AG09319 (cell line): ENCODE results near the gene TMEM184C.

Experiments used
- DNase-seq: peaks from one replicate; pipeline ENCODE4 v3.0.0-alpha.2; 2010; ENCODE audit warnings: low read depth; ENCODE audit errors: extremely low read depth
- TF ChIP-seq, protein P1 (sequence below): IDR thresholded peaks from 2 replicates; pipeline ENCODE4 v1.5.1; 2011; ENCODE audit warnings: low read depth, mild to moderate bottlenecking, inconsistent platforms, low read length, moderate library complexity

The TMEM184C gene

DNA sequence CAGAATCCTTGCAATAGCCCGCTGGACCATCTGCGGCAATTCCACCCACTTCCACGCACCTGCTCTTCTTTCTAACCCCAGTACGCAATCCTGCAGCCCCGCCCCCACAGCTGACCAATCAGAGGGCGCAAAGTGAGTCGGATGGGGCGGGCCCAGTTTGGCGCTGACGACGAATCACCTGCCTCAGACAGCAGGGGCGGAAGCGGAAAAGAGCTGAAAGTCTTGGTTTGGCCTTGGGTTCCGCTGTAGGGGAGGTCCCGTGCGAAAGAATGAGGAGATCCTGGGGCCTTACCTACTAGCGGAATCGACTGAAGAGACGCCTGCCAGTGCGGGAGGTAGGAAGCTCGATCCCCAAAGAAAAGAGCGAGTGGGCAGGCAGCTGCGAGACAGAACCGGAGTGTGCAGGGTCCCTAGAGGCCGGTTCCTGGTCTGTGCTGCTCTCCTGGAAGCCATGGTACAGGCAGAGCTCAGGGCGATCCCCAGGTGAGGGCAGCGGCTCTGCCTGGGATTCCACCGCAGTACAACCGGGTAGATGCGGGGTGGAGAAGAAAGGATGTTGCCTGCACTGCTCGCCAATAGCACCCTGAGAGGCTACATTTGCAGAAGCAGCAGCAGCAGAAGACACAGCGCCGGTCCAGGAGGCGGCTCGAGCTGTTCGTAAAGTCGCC is at the start of gene TMEM184C:
TSS of gene TMEM184C (plus strand) at position 225 of the 668 bp plus-strand sequence. CDS start 560 bp downstream, outside the sequence.
- peak; percentile 74 for DNase-seq
- TF ChIP-seq, protein P1, sequence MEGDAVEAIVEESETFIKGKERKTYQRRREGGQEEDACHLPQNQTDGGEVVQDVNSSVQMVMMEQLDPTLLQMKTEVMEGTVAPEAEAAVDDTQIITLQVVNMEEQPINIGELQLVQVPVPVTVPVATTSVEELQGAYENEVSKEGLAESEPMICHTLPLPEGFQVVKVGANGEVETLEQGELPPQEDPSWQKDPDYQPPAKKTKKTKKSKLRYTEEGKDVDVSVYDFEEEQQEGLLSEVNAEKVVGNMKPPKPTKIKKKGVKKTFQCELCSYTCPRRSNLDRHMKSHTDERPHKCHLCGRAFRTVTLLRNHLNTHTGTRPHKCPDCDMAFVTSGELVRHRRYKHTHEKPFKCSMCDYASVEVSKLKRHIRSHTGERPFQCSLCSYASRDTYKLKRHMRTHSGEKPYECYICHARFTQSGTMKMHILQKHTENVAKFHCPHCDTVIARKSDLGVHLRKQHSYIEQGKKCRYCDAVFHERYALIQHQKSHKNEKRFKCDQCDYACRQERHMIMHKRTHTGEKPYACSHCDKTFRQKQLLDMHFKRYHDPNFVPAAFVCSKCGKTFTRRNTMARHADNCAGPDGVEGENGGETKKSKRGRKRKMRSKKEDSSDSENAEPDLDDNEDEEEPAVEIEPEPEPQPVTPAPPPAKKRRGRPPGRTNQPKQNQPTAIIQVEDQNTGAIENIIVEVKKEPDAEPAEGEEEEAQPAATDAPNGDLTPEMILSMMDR: peak; percentile 2

DNA sequence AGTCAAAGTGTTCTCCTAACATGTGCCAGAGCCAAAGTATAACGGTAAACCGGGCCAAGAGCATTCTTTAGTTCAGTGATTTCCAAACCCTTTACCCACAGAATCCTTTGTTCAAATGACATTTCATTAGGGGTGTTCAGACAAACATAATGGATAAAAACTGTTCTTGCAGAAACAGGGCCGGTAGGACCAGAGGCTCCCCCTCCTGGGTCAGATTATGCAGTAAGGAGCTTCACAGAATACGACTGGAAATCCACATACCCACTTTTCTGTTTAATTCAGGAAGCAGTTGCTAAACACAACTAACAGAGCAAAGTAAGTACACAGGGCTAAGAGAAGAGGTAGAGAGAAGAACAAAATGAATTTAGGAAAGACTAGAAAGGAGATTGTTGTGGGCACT is 46.6 kb upstream of the TMEM184C start:
- no peak for DNase-seq
- TF ChIP-seq, protein P1: peak; percentile 35

DNA sequence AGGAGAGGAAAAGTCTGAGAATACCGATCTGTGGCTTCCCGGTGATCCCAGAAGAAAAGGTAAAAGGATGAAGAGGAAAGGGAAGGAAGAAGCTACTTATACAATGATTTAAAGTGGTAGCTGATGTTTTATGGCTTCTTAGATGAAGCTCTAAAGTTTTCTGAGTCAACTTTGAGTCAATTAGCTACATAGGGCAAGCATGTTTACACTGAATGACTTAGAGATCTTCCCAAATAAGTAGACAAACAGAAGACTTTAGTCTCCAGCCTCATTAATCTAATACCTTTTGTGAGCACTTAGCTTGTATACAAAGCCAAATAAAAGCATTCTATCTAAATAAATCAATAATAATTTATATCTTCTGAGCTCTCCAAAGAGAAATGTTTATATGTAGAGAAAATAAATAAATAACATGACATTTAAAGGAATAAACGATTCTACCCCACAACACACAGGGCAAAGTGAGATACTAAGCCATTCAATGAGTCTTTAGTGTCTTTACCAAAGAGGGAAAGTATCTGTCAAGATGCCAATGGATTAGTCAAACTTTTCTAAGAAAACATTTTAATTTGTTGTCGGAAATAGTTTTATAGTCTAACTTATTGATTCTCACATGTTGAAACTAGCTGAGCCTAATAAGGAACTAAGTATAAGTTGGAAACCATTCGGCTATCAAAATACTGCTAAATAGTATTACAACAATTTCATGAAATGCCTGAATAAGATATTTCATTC is 46.0 kb upstream of the TMEM184C start:
- TF ChIP-seq, protein P1: no peak
- DNase-seq: no peak

DNA sequence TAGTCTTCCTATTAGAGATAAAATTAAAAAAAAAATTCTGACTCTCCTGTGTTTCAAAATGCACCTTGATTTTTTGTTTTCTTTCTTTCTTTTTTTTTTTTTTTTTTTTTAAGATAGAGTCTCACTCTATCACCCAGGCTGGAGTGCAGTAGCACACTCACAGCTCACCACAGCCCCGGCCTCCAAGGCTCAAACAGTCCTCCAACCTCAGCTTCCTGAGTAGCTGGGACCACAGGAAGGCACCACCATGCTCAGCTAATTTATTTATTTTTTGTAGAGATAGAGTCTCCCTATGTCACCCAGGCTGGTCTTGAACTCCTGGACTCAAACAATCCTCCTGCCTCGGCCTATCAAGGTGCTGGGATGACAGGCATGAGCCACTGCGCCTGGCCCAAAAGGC is 41.1 kb upstream of the TMEM184C start:
- no peak for DNase-seq
- TF ChIP-seq, protein P1: no peak

DNA sequence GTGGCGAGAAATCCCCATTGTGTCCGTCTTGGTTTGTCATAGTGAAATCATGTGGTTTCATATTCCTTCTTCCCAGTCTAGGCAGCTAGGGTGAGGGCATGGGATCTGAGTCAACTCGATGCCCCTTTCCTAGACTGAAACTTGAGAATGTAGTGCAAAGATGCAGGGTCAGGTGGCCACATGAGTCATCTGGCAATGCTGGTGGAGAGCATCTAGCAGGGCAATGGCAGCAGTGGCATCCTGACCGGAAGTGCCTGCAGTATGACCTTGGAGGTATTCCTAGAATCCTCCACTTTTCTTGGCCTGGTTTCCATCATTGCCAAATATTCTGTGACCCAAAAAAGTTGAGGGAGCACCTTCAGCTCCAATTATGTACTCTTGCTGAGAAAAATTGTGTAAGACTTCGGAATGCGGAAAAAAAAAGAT is 39.1 kb upstream of the TMEM184C start:
- peak; percentile 87 for DNase-seq
- TF ChIP-seq, protein P1: no peak

DNA sequence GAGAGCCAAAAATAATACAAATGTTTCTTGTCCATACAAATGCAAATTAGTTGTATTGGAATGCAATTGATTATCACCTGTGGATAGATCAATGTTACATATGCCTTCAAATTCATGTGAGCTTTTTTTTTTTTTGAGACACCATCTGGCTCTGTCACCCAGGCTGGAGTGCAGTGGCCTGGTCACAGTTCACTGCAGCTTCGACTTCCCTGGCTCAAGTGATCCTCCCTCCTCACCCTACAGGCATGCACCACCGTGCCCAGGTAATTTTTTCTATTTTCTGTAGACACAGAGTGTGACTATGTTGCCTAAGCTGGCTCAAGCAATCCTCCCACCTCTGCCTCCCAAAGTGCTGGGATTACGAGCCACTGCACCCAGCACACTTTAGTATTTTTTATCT is 38.6 kb upstream of the TMEM184C start:
- TF ChIP-seq, protein P1: no peak
- no peak for DNase-seq

DNA sequence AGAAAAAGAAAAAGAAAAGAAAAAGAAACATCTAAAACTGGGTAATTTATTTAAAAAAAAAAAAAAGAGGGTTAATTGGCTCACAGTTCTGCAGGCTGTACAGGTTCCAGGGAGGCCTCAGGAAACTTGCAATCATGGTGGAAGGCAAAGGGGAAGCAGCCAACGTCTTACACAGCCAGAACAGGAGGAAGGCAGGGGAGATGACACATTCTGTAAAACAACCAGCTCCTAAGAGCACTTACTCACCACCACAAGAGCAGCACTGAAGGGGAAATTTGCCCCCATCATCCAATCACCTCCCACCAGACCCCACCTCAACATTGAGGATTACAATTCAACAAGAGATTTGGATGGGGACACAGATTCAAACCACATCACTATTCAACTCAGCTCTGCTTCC is 36.8 kb upstream of the TMEM184C start:
- DNase-seq: no peak
- TF ChIP-seq, protein P1: no peak
